Endometrium (tissue), 2 donors: ENCODE measurements around the gene MOBP.

Experiments
- FAIRE-seq: peaks from 2 replicates; lab custom pipeline; 2012; peaks lifted over from hg19 to GRCh38; lab: Jason Lieb, UNC
- donor health status: control.
- donor health status: control.

The MOBP gene

DNA sequence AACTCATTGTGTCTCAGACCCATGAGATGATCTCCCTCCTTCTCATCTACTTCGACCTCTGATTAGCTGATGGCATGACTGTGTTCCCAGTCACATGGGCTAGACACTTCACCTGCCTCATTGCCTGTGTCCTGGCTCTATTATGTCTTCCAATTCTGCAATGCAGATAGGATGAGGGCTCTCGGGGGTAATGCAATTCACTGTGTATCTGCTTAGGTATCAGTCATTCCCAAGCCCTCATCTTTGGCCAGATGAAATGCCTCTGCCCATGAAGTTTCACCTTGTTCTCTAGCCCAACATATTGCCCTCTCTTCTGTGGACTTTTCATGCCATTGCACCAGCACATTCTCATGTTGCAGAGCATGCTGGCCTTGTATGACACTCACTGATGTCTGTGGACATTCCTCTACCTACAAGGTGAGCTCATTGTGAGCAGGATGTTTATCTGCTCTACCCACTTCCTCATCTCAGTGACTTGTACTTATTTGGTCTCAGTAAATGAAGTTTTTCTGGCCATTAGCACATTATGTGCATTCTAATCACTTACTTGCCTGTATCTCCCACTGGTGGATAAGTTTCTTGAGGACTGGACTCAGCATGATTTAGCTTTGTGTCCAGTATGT is 32.3 kb downstream of the MOBP start:
- FAIRE-seq, result no peak

DNA sequence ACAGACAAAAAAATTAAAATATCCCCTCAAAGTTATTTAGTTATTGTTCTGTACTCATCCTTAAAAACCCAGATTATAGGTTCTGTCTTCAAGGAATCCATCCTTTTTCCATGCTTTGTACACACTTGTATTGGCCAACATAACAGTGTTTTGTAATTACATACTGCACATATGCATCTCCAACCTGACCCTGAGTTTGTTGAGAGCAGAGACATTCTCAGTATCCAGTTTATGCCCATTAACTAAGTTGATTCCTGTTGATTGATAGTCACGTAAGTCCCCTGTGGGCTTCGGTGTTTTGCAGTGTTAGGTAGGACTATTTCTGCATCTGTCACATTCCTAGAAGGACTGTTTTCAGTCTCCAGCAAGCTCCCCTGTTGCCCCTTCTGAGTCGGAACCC is 33.6 kb downstream of the MOBP start:
- FAIRE-seq, result no peak

DNA sequence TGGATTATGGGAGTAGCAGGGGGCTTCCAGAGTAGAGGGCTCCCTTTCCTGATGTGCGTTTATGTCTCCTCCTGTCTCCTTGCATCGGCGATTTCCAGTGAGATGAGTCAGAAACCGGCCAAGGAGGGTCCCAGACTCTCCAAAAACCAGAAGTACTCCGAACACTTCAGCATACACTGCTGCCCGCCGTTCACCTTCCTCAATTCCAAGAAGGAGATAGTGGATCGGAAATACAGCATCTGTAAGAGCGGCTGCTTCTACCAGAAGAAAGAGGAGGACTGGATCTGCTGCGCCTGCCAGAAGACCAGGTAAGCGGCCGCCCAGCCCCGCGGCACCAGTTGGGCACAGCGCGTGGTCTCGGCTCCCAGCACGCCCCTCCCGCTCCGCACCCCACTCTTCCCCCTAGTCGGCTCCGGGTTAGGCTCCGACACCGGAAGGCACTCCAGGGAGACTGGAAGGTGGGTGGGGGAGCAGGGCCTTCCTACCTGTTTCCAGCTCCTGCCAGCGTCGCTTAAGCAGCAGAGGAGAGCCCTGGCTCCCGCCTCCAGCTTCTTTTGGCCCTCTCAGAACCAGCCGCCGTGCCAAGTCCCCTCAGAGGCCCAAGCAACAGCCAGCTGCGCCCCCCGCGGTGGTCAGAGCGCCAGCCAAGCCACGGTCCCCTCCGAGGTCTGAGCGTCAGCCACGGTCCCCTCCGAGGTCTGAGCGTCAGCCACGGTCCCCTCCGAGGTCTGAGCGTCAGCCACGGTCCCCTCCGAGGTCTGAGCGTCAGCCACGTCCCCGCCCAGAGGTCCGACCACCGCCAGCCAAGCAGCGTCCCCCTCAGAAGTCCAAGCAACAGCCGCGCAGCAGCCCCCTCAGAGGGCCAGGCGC is 34.7 kb downstream of the MOBP start:
- FAIRE-seq, result no peak

DNA sequence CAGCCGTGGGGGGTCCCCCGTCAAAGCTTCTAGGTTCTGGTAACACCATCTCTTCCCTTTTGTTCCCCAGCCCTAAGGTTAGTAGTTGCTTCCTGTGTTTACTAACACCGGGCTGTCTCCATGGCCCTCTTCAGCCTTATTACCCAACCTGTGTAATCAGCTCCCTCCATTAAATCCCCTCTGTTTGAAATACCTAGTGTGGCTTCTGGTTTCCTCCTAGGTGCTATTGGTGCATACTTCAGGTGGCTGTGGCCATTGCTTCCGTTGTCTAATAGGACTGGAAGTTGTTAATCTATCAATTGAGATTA is 35.3 kb downstream of the MOBP start:
- FAIRE-seq, result no peak

DNA sequence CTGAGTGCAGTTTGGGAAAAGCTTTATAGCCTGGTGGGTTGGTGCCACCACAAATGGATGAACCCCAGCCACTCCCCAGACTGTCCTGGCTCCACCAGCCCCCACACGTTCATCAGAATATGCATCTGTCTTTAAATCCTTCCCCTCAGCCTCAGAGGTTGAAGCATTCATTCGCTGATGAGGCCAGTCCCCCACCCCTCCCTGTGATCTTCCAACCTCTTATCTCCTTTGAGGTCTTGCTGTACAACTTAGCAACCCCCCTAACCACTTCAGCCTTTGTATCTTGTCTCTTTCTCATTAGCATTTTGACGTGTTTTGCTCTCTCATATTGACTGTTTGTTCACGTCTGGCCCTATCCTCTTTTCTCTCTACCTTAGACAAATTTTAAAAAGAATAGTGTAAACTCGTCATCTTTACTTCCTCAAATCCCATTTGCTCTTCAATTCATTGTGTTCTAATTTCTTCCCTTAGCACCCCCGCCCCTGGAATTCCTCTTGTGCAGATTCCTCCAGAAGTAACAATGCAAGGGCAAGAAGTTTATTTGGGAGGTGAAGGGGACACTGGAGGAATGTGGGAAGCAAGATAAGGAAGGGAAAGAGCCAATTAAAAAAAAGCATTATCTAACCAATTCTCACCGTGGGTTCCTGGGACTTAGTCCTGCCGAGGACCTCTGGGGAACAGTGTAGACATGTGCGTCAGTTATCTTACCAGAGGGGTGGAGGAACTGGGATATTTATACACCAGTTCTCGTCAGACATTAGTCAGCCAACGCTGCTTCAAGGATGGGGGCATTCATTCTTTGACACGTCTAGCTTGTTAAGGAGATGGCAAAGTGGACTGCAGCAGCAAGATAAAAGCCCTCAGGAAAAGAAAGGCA is 38.6 kb downstream of the MOBP start:
- FAIRE-seq, result no peak

DNA sequence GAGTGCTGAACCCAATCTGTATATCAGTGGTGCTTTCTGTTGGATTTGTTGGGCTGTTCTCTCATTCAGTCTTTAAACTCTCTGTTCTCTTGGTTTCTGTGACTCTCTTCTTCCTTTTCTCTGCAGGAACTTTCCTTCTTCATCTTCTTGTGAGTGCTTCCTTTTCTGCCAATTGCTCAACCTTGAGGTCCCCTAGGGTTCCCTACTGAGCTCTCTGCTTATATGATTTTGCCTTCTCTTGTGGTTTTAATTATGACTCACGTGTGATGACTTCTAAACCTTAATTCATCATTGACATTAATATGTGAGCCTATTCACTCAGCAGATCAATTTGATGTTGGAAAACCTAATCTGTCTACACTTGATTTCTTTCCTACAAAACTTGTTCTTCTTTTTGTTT is 39.4 kb downstream of the MOBP start:
- FAIRE-seq, result no peak

DNA sequence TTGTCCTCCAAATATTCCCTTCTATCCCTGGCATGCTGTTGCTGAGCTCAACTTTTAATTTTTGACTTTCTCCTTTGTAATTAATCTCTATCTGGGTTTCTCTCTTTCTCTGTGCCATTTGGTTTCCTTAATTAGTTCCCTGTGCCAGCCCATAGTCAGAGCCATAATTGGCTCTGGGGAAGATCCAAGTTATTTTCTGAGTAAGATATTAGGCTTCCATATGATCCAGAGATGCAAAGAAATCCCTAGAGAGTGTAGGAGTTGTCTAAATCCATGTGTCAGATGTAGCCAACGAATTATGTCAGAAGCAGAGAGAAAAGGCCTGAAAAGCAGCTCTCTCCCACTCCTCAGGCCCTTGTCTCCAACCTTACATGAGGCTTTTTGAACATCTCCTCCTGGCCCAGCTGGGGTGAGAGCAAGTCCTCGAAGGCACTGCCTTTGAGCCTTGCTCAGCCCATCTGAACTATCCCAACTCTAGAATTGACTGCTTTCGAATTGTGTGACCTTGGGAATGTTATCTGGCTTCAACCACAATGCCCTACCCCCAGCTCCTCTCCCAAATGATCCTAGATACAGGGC is 46.4 kb downstream of the MOBP start:
- no peak for FAIRE-seq

DNA sequence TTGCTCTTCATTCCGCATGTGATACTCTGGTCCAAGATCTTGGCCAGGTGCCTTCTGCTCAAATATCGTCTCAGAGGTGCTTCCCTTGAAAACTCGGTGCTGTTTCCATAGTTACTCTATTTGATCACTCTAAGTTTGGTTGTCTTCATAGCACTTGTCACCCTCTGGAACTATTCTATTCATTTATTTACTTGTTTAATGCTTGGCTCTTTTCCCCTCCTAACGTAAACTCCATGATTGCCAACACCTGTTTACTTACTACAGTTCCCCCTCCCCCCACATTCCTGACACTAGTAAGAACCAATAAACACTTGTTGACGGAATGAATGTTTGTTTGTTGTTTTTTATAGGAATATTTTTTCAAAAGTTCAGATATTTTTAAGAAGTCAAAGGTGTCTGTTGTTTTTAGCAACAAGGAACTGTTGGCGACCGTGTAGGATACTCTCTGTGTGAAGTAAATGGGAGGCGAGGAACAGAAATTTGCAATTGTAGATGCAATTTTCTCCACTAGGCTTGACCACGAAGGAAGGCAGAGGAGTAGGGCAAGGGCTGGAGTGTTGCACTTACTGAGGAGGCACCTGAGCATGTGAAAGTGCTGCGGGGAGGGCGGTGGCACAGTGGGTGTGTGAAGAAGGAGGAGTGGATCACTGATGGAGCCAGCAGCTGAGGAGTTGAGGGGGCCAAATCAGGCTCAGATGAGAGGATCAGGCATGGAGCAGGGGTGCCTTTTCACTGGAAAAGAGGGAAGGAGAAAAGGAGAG is 48.4 kb downstream of the MOBP start:
- FAIRE-seq, result no peak

DNA sequence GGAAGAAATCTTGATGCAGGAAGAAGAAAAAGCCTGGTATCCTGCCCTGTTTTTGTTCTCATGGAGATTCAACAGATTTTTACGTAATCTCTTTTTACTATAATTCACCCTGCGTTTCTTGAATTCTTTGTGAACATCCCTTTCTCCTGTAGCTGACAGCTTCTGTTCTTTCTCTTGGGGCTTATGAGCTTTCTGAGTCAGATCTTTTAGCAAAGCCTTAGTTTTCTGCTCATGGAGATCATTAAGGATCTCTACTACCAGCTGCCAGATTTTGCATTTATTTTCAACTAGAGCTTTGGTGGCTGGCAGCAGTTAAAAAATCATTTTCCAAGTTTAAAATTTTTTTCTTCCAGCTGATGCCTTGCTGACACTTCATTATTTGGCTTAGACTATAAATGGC is 51.6 kb downstream of the MOBP start:
- no peak for FAIRE-seq

DNA sequence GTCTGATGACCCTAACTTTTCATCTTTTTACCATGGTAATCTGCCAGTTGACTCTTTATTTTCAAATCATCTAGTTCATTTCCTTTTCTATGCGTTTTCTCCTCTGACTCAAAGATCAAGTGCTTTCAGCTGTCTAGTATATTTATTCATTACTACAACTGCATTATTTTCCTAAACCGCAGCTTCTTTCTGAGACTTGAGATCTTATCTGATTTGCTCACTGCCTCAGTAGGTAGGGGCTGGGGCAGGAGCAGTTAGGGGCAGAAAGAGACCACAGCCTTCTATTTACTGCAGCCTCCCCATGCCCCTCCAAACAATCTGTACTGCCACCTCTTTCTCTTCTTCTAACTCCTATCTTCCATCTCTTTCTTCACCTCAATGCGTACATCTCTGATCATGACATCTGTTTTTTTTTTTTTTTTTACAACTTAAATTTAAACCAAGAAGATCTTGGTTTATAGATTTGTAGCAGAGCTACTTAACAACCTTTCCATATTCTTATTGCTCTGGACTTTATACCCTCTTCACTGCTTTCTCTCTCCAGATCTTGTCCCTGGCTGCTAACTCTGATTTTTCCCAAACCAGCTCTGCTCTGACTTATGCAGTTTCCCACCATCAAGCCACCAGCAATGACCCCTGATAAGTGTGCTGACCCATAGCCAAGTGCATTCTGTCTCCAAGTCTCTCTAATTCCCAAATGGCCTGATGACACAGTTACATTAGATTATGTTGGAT is 52.2 kb downstream of the MOBP start:
- FAIRE-seq, result no peak

DNA sequence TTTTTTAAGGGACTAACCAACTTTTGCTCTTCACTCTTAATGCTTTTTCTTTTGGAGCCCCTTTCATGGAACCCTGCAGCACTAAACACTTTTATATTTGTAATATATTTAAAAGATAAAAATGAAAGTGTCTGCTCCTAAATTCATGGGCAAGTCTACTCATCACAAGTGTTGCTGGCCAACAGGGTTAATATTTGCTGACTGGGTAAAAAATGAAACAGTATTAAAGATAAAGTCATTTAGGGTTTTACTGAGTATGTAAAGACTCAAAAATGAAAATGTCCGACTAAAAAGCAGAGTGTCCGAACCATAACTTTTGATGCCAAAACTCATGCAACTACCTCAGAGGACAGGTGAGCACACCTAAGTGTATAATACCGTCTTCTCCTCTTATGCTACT is 54.0 kb downstream of the MOBP start:
- no peak for FAIRE-seq

DNA sequence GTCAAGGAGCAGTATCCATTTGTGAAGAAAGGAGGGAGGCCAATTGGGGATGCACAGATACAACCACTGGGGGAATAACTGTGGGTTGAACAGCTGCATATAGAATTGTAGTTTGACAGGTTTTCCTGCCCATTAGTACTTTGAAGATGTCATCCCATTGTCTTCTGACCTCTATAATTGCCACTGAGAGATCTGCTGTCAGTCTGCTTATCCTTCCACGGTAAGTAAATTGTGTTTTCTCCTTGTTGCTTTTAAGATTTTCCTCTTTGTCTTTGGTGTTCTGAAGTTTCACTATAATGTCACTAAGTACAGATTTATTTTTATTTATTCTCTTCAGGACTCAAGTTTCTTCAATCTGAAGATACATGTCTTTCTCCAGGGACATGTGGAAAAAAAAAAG is 56.6 kb downstream of the MOBP start:
- no peak for FAIRE-seq

DNA sequence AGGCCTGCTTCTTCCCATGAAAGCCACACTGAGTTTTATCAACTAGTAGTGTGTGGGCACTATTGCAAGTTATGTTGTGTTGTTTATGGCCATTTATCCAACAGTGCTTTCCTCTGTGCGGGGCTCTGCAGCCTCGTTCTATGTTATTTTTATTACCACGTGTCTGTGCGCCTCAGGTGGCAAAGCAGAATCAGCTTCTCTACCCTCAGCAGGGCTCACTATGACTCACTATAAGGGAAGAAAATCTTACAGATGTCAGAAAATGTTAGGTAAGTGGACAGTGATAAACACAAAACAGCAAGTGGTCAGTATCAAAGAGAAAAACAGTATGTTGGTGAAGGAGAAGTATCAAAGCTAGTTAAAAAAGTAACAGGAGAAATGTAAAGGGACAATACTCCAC is 61.4 kb downstream of the MOBP start:
- FAIRE-seq, result no peak

DNA sequence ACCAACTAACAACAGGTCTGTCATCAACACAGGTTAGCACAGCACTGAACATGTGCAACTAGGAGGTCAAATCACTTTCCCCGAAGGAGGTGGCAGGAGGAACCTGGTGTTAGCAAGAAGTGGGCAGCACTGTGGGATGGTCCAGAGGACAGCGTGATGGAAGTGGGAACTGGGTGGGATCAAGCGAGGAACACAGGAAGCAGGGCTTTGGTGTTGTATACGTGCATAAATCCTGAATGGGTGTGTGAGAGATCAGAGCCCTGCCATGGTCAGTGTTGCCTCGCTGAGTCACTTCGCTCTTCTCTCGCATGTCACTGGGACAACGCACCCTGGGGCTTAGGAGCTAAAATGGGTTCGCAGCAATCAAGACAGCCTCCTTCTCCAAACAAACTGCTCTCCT is 62.1 kb downstream of the MOBP start:
- FAIRE-seq, result no peak

DNA sequence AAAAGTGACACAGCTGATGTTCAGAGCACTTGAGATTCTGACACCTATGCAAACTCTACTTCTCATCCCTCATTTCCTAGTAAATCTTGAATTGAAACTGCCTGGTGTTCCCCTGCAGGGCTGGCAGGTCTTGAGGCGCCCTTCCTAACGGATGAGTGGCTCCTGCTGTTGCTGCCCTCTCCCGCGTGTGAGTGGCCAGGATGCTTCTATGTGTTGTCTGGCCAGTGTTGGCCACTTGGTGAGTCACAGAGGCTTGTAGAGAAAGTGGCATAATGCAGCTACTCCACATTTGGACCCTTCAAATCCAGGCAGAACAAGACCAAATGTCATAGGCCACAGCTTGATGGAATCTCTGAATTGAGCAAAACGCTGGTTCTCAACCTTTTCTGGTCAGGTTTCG is 63.6 kb downstream of the MOBP start:
- FAIRE-seq, result no peak

DNA sequence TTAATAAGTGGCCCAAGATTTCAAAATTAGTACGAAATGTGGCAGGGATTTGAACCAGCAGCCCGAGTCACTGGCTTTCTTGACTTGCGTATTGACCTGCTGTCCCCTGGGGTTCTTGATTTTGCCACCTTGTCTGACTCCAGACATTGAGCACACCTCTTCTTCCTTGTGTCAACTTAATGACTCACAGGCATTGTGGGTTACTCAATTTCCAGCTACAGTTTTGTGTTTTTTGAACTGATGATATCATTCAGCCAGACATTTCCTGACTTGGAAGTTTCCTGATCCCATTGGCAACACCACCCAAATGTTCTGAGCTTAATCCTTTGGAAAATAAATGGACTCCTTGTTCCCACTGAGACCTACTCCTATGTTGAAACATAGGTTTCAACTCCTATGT is 64.2 kb downstream of the MOBP start:
- no peak for FAIRE-seq

DNA sequence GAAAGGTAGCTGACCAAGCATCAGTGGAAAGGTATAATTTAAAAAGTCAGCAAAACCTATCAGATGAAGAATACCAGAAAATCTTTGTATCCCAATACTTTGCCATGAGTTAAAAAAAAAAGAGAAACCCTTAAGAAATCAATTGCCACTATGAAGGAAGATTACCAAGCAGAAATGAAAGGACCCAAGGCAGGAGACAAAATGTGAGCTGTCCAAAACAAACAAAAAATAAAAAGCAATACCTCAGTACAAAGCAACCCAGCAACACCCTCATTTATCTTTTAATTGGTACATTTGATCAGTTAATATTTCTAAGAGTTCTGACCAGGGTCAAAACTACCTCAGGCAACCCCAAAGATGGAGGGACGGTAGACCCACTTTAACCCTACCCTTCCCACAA is 65.3 kb downstream of the MOBP start:
- FAIRE-seq, result no peak

DNA sequence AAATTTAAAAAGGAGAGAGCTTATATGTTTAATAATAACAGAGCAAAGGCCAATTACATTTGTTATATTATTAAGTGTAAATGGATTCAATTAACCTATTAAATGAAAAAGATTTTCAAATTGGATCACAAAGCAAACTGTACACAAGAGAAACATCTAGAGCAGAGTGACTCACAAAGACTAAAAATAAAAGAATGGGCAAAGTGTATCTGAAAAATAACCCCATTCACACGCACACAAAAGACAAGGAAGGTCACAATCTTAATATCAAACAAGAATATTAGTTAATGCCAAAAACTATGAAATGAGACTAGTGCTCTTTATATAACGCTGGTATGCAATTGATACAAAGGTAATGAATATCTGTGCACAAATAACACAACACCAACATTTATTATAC is 65.7 kb downstream of the MOBP start:
- no peak for FAIRE-seq

DNA sequence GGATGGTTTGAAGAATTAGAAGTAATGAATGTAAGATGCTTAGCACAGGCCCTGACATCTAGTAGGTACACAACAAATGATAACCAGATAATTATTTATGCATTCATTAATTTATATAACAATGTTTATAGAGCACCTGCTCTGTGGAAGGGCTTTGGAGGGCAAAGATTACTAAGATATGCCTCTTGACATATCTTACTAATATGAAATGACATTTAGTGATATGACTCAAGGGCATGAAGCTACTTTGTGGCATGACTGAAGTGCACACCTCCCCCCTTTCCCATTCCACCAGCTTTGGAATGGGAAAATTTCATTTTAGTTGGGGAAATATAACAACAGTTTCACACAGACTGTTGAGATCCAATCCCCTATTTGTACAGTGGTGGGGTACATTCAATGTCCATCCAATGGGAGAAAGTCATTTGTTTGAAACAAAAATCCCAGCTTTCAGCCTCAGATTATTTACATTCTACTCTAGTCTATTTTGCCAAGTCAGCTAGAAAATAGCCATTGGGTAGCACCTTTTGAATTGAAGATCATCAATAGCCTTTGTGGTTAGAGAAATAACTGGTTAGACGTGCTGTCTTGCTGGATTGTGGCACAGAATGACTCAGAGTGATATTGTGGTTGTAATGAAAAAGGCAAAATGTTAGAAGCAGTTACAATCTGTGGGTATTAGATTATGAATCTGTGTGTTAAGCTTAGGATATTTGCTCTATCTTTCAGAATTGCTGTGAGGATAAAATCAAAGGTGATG is 72.9 kb downstream of the MOBP start:
- no peak for FAIRE-seq

DNA sequence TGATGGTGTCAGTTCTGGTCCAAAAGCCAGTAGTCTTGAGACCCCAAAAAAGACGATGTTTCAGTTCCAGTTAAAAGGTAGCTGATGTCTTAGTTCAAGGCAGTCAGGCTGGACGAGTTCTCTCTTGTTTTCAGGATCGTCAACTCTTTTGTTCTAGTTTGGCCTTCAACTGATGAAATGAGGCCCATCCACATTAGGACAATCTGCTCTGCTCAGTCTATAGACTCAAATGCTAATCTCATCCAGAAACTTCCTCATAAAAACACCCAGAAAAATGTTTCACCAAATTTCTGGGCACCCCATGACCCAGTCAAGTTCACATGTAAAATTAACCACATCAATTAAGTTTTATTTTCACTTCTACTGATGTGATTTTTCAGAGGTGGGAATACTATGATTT is 74.0 kb downstream of the MOBP start:
- FAIRE-seq, result no peak

DNA sequence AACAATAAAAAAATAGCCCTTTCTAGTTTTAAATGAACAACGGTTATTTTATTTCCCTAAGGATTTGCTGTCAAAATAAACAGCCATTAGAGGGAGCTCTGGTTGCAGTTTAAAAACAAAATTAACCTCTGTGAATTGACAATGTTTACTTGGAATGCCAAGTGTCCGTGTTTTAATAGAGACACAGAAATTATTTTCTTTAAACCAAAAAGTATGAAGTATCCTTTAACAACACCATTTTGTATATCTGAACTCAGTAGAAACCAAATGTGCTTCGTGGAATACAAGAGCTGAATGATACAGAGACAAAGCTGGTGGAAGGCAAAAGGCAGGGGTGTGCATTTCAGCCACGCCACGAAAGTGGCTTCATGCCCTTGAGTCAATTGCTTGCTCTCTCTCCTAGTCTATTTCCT is 74.4 kb downstream of the MOBP start:
- FAIRE-seq, result peak; percentile 60
